K562 (cell line): ENCODE results near the gene DIP2B. TPM values are rescaled to one million over a fixed set of nuclear protein-coding genes. Genes with fewer than 3 reads are reported as not detected.

Experiments used
- ARID1B ChIP-seq: fragments of 450-650 bp; IDR thresholded peaks from 2 replicates; pipeline ENCODE4 v1.6.1; 2016; ENCODE audit warnings: antibody characterized with exemption, mild to moderate bottlenecking, inconsistent platforms
- ARID4B ChIP-seq: sonication (generic); formaldehyde crosslinking; IDR thresholded peaks from 2 replicates; pipeline ENCODE4 v1.8.0; 2022; ENCODE audit warnings: mild to moderate bottlenecking, missing genetic modification reagents
- ATF7 ChIP-seq: fragments of 450-650 bp; IDR thresholded peaks from 2 replicates; pipeline ENCODE4 v1.7.1; 2014; ENCODE audit warnings: mild to moderate bottlenecking, moderate library complexity
- BRD9 ChIP-seq: fragments of 450-650 bp; IDR thresholded peaks from 2 replicates; pipeline ENCODE4 v1.6.1; 2018; ENCODE audit warnings: low read depth; ENCODE audit not compliant: partially characterized antibody
- DPF2 ChIP-seq: fragments of 450-650 bp; IDR thresholded peaks from 2 replicates; pipeline ENCODE4 v1.6.1; 2016
- HLTF ChIP-seq: fragments of 450-650 bp; IDR thresholded peaks from 2 replicates; pipeline ENCODE4 v1.6.1; 2016
- MAX ChIP-seq: sonication (generic); formaldehyde crosslinking; IDR thresholded peaks from 2 replicates; pipeline ENCODE4 v1.9.0; 2022; ENCODE audit warnings: mild to moderate bottlenecking, missing genetic modification reagents
- SLC30A9 ChIP-seq: fragments of 250-450 bp; sonication (Bioruptor Pico); IDR thresholded peaks from 2 replicates; pipeline ENCODE4 v1.8.0; 2022; ENCODE audit warnings: mild to moderate bottlenecking, moderate library complexity
- polyA plus RNA-seq, 8 experiments: library from polyadenylated mRNA; depleted of rRNA in 4 of 8; stranded (reverse) in 5 of 8; unstranded in 3 of 8; fragments of >200 nt; fragmentation: Nextera tagmentation in 2 of 8; fragmentation: Illumina TruSeq in 1 of 8; extraction: Ambion mirVana in 2 of 8; extraction: Trizol in 1 of 8; gene quantifications; 2 replicates each; pipeline versions ENCODE4 v1.2.1 to v1.2.3, GENCODE V29; 2011 to 2014; ENCODE audit warnings: inconsistent platforms in 1 of 8, missing spikeins in 1 of 8
- total RNA-seq, 7 experiments: library from RNA; depleted of rRNA in 6 of 7; stranded (reverse); fragments of >200 nt in 6 of 7; fragmentation: Illumina TruSeq in 2 of 7; extraction: Trizol in 2 of 7; gene quantifications; 2 replicates each; pipeline versions ENCODE4 v1.2.1 to v1.2.3, GENCODE V29; 2011 to 2021; ENCODE audit warnings: low replicate concordance in 1 of 7
- TF ChIP-seq, protein P1 (sequence below): fragments of 450-650 bp; IDR thresholded peaks from 2 replicates; pipeline ENCODE4 v1.6.1; 2017; ENCODE audit warnings: antibody characterized with exemption
- TF ChIP-seq, protein P2 (sequence below): fragments of 250-450 bp; sonication (Bioruptor Pico); IDR thresholded peaks from 2 replicates; pipeline ENCODE4 v1.8.0; 2021; ENCODE audit warnings: moderate library complexity, mild to moderate bottlenecking, inconsistent platforms
- TF ChIP-seq, protein P3 (sequence below): sonication (generic); formaldehyde crosslinking; IDR thresholded peaks from 2 replicates; pipeline ENCODE4 v1.8.0; 2023; ENCODE audit warnings: missing genetic modification reagents, mild to moderate bottlenecking, borderline replicate concordance

The DIP2B gene
- total and polyA plus RNA-seq, 9 of the 15 experiments (the other 6 are each of a cell fraction or from before 2014, with no cell fraction given): 4.6 to 26.1 (median 18.8) TPM

- TF ChIP-seq, protein P1, sequence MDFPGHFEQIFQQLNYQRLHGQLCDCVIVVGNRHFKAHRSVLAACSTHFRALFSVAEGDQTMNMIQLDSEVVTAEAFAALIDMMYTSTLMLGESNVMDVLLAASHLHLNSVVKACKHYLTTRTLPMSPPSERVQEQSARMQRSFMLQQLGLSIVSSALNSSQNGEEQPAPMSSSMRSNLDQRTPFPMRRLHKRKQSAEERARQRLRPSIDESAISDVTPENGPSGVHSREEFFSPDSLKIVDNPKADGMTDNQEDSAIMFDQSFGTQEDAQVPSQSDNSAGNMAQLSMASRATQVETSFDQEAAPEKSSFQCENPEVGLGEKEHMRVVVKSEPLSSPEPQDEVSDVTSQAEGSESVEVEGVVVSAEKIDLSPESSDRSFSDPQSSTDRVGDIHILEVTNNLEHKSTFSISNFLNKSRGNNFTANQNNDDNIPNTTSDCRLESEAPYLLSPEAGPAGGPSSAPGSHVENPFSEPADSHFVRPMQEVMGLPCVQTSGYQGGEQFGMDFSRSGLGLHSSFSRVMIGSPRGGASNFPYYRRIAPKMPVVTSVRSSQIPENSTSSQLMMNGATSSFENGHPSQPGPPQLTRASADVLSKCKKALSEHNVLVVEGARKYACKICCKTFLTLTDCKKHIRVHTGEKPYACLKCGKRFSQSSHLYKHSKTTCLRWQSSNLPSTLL: no peak
- TF ChIP-seq ATF7 (peak; percentile 81), DPF2 (peak; percentile 25; the same call in 1 of the 2 replicates), SLC30A9 (CRISPR knock-in tag) (no peak), MAX (CRISPR knock-in tag) (no peak), ARID4B (CRISPR knock-in tag) (no peak), ARID1B (peak; percentile 51; the same call in 1 of the 2 replicates), BRD9 (no peak), HLTF (no peak)
- TF ChIP-seq, protein P2, sequence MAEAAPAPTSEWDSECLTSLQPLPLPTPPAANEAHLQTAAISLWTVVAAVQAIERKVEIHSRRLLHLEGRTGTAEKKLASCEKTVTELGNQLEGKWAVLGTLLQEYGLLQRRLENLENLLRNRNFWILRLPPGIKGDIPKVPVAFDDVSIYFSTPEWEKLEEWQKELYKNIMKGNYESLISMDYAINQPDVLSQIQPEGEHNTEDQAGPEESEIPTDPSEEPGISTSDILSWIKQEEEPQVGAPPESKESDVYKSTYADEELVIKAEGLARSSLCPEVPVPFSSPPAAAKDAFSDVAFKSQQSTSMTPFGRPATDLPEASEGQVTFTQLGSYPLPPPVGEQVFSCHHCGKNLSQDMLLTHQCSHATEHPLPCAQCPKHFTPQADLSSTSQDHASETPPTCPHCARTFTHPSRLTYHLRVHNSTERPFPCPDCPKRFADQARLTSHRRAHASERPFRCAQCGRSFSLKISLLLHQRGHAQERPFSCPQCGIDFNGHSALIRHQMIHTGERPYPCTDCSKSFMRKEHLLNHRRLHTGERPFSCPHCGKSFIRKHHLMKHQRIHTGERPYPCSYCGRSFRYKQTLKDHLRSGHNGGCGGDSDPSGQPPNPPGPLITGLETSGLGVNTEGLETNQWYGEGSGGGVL: no peak
- TF ChIP-seq, protein P3, sequence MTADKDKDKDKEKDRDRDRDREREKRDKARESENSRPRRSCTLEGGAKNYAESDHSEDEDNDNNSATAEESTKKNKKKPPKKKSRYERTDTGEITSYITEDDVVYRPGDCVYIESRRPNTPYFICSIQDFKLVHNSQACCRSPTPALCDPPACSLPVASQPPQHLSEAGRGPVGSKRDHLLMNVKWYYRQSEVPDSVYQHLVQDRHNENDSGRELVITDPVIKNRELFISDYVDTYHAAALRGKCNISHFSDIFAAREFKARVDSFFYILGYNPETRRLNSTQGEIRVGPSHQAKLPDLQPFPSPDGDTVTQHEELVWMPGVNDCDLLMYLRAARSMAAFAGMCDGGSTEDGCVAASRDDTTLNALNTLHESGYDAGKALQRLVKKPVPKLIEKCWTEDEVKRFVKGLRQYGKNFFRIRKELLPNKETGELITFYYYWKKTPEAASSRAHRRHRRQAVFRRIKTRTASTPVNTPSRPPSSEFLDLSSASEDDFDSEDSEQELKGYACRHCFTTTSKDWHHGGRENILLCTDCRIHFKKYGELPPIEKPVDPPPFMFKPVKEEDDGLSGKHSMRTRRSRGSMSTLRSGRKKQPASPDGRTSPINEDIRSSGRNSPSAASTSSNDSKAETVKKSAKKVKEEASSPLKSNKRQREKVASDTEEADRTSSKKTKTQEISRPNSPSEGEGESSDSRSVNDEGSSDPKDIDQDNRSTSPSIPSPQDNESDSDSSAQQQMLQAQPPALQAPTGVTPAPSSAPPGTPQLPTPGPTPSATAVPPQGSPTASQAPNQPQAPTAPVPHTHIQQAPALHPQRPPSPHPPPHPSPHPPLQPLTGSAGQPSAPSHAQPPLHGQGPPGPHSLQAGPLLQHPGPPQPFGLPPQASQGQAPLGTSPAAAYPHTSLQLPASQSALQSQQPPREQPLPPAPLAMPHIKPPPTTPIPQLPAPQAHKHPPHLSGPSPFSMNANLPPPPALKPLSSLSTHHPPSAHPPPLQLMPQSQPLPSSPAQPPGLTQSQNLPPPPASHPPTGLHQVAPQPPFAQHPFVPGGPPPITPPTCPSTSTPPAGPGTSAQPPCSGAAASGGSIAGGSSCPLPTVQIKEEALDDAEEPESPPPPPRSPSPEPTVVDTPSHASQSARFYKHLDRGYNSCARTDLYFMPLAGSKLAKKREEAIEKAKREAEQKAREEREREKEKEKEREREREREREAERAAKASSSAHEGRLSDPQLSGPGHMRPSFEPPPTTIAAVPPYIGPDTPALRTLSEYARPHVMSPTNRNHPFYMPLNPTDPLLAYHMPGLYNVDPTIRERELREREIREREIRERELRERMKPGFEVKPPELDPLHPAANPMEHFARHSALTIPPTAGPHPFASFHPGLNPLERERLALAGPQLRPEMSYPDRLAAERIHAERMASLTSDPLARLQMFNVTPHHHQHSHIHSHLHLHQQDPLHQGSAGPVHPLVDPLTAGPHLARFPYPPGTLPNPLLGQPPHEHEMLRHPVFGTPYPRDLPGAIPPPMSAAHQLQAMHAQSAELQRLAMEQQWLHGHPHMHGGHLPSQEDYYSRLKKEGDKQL (CRISPR knock-in tag): no peak
Observed at GRCh38 chr12:50614167-50614759, 109.5 kb downstream of the DIP2B start (continued).
